Uterus (tissue), 4 donors: ENCODE measurements around the gene PPM1H. TPM values are rescaled to one million over a fixed set of nuclear protein-coding genes. Genes with fewer than 3 reads are reported as not detected.

Experiments used
- DNase-seq, 2 donors: peaks; one replicate each; pipeline ENCODE4 v3.0.0-alpha.2; 2019 to 2020
- H3K27ac ChIP-seq, 2 donors: fragments of 200-600 bp; sonication (generic); 1 replicate in 1 of 2; 2 replicates in 1 of 2; pipeline ENCODE4 v1.5.1; 2016 to 2018
- H3K27me3 ChIP-seq, 2 donors: fragments of 200-600 bp; sonication (generic); one replicate each; pipeline ENCODE4 v1.5.1; 2018 to 2019; ENCODE audit warnings: control low read depth in 1 of 2
- H3K36me3 ChIP-seq, 2 donors: fragments of 200-600 bp; sonication (generic); one replicate each; pipeline ENCODE4 v1.5.1; 2019; ENCODE audit warnings: control low read depth in 1 of 2
- H3K4me1 ChIP-seq, 2 donors: fragments of 200-600 bp; sonication (generic); one replicate each; pipeline ENCODE4 v1.5.1; 2018 to 2019; ENCODE audit warnings: control low read depth in 1 of 2
- H3K4me3 ChIP-seq, 2 donors: fragments of 200-600 bp; sonication (generic); 1 replicate in 1 of 2; 2 replicates in 1 of 2; pipeline ENCODE4 v1.5.1; 2018 to 2019; ENCODE audit warnings: mild to moderate bottlenecking in 1 of 2
- H3K9me3 ChIP-seq, 2 donors: fragments of 200-600 bp; sonication (generic); one replicate each; pipeline ENCODE4 v1.5.1; 2019; ENCODE audit warnings: control low read depth in 1 of 2
- POLR2A ChIP-seq, 2 donors: fragments of 450-650 bp; IDR thresholded peaks; one replicate each; pipeline ENCODE4 v1.6.1; 2016; ENCODE audit warnings: antibody characterized with exemption in 2 of 2, mild to moderate bottlenecking in 1 of 2, moderate library complexity in 1 of 2
- intact Hi-C: fragments of 100-400 bp; cut with DNase I; formaldehyde crosslinking; loops from one replicate; pipeline ENCODE4 v1.15.1; 2023; ENCODE audit warnings: low total_unique reads
- total RNA-seq, 4 donors: library from RNA; depleted of rRNA in 3 of 4; stranded (reverse); fragments of >200 nt in 3 of 4; gene quantifications; one replicate each; pipeline versions ENCODE4 v1.1.0 to v1.2.4, GENCODE V29; 2014 to 2023
- TF ChIP-seq, protein P1 (sequence below), 4 experiments: fragments of 200-600 bp in 2 of 4; fragments of 450-650 bp in 2 of 4; sonication (generic) in 2 of 4; IDR thresholded peaks; one replicate each; pipeline ENCODE4 v1.5.1; 2016 to 2019; ENCODE audit warnings: antibody characterized with exemption in 4 of 4, mild to moderate bottlenecking in 2 of 4, moderate library complexity in 1 of 4
- donor health status: DM: yes; HTN: yes; CAD: no.

The PPM1H gene
- total RNA-seq, 4 donors from 2014 or later = 2.0 to 24.1 (median 6.6) TPM

DNA sequence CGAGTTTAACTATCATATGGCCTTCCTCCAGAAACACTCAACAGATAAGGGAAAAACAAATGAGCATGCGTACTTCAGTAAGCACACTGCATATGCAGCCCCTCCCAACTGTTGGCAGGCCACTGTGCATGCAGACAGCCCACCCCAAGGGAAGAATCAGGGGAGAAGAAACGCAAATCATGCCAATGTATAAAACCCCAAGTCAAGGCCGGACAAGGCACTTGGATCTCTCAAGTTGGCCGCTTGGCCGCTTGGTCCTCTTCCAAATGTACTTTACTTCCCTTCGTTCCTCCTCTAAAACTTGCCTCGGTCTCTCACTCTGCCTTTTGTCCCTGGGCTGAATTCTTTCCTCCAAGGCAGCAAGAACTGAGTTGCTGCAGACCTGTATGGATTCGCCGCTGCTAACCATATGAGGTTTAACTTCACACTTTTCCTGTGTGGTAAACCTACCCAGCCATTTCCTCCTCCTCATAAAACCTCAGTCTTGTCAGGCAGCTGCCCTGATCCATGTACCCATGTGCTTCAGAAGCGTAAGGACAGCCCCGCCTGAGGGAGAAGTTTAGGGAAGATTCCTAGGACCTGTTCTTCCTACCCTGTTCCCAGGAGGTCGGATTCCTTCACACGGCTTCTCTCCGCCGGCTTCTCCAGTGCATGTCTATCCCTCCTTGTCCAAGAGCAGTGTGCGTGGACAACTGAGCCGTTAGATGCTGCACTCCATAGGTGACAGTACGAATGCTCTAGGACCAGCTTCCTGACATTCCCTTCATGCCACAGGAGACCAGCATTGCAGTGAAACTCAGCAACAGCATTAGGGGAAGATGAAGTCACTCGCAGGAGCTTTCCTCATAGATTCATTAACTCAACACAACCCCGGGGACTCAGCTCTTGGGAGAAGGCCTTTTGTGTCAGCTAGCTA is 280.4 kb downstream of the PPM1H start:
- no peak for TF ChIP-seq POLR2A (IDR thresholded peaks at IDR 0.05)
- TF ChIP-seq, protein P1, sequence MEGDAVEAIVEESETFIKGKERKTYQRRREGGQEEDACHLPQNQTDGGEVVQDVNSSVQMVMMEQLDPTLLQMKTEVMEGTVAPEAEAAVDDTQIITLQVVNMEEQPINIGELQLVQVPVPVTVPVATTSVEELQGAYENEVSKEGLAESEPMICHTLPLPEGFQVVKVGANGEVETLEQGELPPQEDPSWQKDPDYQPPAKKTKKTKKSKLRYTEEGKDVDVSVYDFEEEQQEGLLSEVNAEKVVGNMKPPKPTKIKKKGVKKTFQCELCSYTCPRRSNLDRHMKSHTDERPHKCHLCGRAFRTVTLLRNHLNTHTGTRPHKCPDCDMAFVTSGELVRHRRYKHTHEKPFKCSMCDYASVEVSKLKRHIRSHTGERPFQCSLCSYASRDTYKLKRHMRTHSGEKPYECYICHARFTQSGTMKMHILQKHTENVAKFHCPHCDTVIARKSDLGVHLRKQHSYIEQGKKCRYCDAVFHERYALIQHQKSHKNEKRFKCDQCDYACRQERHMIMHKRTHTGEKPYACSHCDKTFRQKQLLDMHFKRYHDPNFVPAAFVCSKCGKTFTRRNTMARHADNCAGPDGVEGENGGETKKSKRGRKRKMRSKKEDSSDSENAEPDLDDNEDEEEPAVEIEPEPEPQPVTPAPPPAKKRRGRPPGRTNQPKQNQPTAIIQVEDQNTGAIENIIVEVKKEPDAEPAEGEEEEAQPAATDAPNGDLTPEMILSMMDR (IDR thresholded peaks at IDR 0.05) = no peak
- H3K9me3 ChIP-seq = no peaks in the 10 kb centered on the region
- H3K27ac ChIP-seq = no peak overlapping the region
- no peak for DNase-seq
- intact Hi-C loops = no loop called here
- no peak overlapping the region for H3K4me3 ChIP-seq
- no peaks in the 10 kb centered on the region for H3K36me3 ChIP-seq
- no peaks in the 10 kb centered on the region for H3K4me1 ChIP-seq
- H3K27me3 ChIP-seq = no peaks in the 10 kb centered on the region

GRCh38 chr12:62653740-62654139 is 281.2 kb downstream of the PPM1H start:
- TF ChIP-seq POLR2A (IDR thresholded peaks at IDR 0.05) = no peak
- TF ChIP-seq, protein P1 (IDR thresholded peaks at IDR 0.05) = no peak
- no peak overlapping the region for H3K27ac ChIP-seq
- H3K36me3 ChIP-seq = no peaks in the 10 kb centered on the region
- intact Hi-C loops = no loop called here
- no peaks in the 10 kb centered on the region for H3K27me3 ChIP-seq
- no peaks in the 10 kb centered on the region for H3K4me1 ChIP-seq
- no peaks in the 10 kb centered on the region for H3K9me3 ChIP-seq
- H3K4me3 ChIP-seq = no peak overlapping the region
- no peak for DNase-seq

DNA sequence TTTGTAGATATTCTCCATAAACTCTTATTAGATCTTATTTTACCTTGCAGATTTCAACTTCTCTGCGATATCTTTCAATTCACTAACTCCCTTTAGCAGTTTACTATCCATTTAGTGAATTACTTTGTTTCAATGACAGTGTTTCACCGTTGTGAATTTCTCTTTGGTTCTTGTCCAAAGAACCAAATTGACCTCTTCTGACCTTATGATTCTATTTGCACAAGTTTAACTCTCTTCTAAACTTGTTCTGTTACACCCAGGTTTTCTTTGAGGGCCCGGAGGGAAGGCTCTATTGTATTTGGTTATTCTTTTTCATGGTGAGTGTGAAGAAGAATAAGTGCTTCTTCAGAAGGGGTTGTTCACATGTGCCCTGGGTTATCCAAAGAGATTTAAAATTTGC is 281.6 kb downstream of the PPM1H start:
- DNase-seq = no peak
- Histone ChIP-seq H3K4me3 (no peak overlapping the region), H3K27ac (no peak overlapping the region), H3K4me1 (no peaks in the 10 kb centered on the region), H3K36me3 (no peaks in the 10 kb centered on the region), H3K9me3 (no peaks in the 10 kb centered on the region), H3K27me3 (no peaks in the 10 kb centered on the region)
- TF ChIP-seq, protein P1 (IDR thresholded peaks at IDR 0.05) = no peak
- no peak for TF ChIP-seq POLR2A (IDR thresholded peaks at IDR 0.05)
- intact Hi-C loops = no loop called here

DNA sequence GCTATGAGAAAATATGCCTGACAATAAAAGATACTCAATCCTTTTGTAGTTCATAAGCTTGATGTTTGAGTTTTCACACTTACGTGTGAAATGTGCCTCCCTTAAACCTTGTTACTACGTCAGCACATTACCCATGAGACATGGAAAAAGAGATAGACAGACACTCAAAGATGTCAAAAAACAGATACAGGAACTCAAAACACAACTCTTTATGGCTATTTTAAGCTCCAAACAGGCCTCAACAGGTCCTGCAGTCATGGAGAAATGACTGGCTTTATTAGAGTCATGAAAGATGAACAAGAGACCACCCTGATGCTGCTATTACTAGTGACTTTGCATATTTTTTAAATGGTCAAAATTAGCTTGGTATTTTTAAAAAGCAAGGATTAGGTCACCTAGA is 283.8 kb downstream of the PPM1H start:
- DNase-seq = no peak
- TF ChIP-seq, protein P1 (IDR thresholded peaks at IDR 0.05) = no peak
- no peak for TF ChIP-seq POLR2A (IDR thresholded peaks at IDR 0.05)
- H3K27ac ChIP-seq = no peak overlapping the region
- H3K4me1 ChIP-seq = no peaks in the 10 kb centered on the region
- H3K4me3 ChIP-seq = no peak overlapping the region
- no peaks in the 10 kb centered on the region for H3K36me3 ChIP-seq
- intact Hi-C loops = no loop called here
- no peaks in the 10 kb centered on the region for H3K9me3 ChIP-seq
- no peaks in the 10 kb centered on the region for H3K27me3 ChIP-seq

DNA sequence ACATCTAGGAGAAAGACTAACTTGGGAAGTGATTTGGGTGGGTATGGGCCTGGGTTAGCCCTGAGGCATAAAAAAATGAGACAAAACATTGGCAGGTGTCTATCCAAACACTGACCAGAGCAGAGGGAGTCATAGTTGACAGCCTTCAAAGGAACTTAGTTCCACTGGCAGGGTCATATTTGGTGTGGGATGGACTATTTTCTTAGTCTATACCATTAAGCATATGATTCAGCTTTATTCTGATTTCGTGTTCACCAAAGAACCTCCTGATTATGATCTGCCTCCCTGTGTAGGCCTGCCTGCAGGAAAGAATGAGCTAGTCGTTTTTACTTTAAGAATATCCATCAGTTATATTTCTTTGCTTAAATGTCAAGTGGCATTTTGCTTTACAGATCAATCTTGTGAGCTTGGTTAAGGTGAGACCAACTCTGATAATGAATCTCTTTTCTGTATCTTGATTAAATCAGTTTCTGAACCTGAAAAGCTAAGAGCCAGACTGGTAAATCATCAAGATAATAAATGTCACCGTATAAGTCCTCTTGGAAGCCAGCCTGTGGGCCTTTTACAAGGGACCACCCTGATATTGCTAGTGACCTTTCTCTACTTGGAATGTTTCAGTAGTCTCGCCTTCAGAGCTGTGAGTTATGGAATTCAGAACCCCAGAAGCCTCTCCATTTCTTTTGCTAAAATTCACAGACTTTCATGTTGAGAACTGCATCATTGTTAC is 285.4 kb downstream of the PPM1H start:
- intact Hi-C loops = no loop called here
- TF ChIP-seq, protein P1 (IDR thresholded peaks at IDR 0.05) = no peak
- TF ChIP-seq POLR2A (IDR thresholded peaks at IDR 0.05) = no peak
- H3K36me3 ChIP-seq = no peaks in the 10 kb centered on the region
- H3K9me3 ChIP-seq = no peaks in the 10 kb centered on the region
- H3K27ac ChIP-seq = no peak overlapping the region
- H3K27me3 ChIP-seq = no peaks in the 10 kb centered on the region
- no peak for DNase-seq
- H3K4me3 ChIP-seq = no peak overlapping the region
- no peaks in the 10 kb centered on the region for H3K4me1 ChIP-seq
